ENCODE data around the gene PLXNB3. TPM values are rescaled to one million over a fixed set of nuclear protein-coding genes. Genes with fewer than 3 reads are reported as not detected.
A peak's percentile ranks its signal among the peaks of the same experiment; 100 is the strongest.
"Not testable (repeated sequence)": the region's sequence is repeated elsewhere in the genome, so short reads cannot be mapped to it uniquely, and the experiment has no call there.

The PLXNB3 gene
- total RNA-seq, 1 experiment from 2014 or later, result 14.3 TPM

GRCh38 chrX:153744210-153745066 lies 19.6 kb upstream of the PLXNB3 start:
- H3K27me3 ChIP-seq (ENCODE audit: control insufficient read depth, insufficient read depth, low read length), result no peaks in the 10 kb centered on the region
- TF ChIP-seq TCF7L2 (IDR thresholded peaks at IDR 0.05; ENCODE audit: low read depth, low read length) (no peak), POLR2AphosphoS5 (IDR thresholded peaks at IDR 0.05; ENCODE audit: low read depth, low read length) (no peak), REST (IDR thresholded peaks at IDR 0.05; ENCODE audit: insufficient read depth in 1 of 2, low read depth in 2 of 2, low read length in 1 of 2) (no peak), CTCF (IDR thresholded peaks at IDR 0.05) (no peak; the same call in 1 of the 2 replicates), SIN3A (IDR thresholded peaks at IDR 0.05; ENCODE audit: borderline replicate concordance, insufficient read depth, low read depth, low read length) (no peak)
- in situ Hi-C loops (cut with HindIII; ENCODE audit: low pct_unique_long_range_greater_than_20kb, low sequenced_read_pairs) (no loop called here), intact Hi-C loops (cut with micrococcal nuclease; ENCODE audit: unreplicated experiment) (no loop called here)
- no peaks in the 10 kb centered on the region for H3K4me1 ChIP-seq (ENCODE audit: control insufficient read depth, insufficient read depth, low read length)
- no peaks in the 10 kb centered on the region for H3K36me3 ChIP-seq (ENCODE audit: control insufficient read depth, insufficient read depth, low read length)
- POLR2A ChIA-PET, result interaction anchor here (0.6 kb wide), 1 partner anchor 11 kb away, joined by 3 read pairs; no protein-coding TSS in a partner anchor
- CTCF ChIA-PET, result no interaction called here
- no peak for ATAC-seq
- BruUV-seq (replicated peaks), result no TSS peak
- no peak for DNase-seq (ENCODE audit: low read depth, low spot score)
- H3K27ac ChIP-seq (ENCODE audit: low read length), result no peak overlapping the region
- H3K9me3 ChIP-seq (ENCODE audit: control insufficient read depth, insufficient read depth, low read depth, low read length), result no peaks in the 10 kb centered on the region
- no peak overlapping the region for H3K4me3 ChIP-seq (ENCODE audit: low read depth in 2 of 2, low read length in 2 of 2)

GRCh38 chrX:153745067-153745433 lies 19.0 kb upstream of the PLXNB3 start:
- intact Hi-C loops (cut with micrococcal nuclease; ENCODE audit: unreplicated experiment); H3K4me3 ChIP-seq (ENCODE audit: low read depth in 2 of 2, low read length in 2 of 2); ATAC-seq; H3K27ac ChIP-seq (ENCODE audit: low read length); H3K27me3 ChIP-seq (ENCODE audit: control insufficient read depth, insufficient read depth, low read length); H3K9me3 ChIP-seq (ENCODE audit: control insufficient read depth, insufficient read depth, low read depth, low read length); CTCF ChIA-PET; H3K4me1 ChIP-seq (ENCODE audit: control insufficient read depth, insufficient read depth, low read length); BruUV-seq (replicated peaks); DNase-seq (ENCODE audit: low read depth, low spot score); in situ Hi-C loops (cut with HindIII; ENCODE audit: low pct_unique_long_range_greater_than_20kb, low sequenced_read_pairs); H3K36me3 ChIP-seq (ENCODE audit: control insufficient read depth, insufficient read depth, low read length): not testable (repeated sequence)
- POLR2A ChIA-PET, result interaction anchor here (0.6 kb wide), 1 partner anchor 16 kb away, joined by 4 read pairs; no protein-coding TSS in a partner anchor

- intact Hi-C loops (cut with micrococcal nuclease; ENCODE audit: unreplicated experiment), result no loop called here
- no peak overlapping the region for H3K27ac ChIP-seq (ENCODE audit: low read length)
- ChIA-PET POLR2A (no interaction called here), CTCF (no interaction called here)
- H3K36me3 ChIP-seq (ENCODE audit: control insufficient read depth, insufficient read depth, low read length), result no peaks in the 10 kb centered on the region
- in situ Hi-C loops (cut with HindIII; ENCODE audit: low pct_unique_long_range_greater_than_20kb, low sequenced_read_pairs), result no loop called here
- TF ChIP-seq REST (IDR thresholded peaks at IDR 0.05; ENCODE audit: insufficient read depth in 1 of 2, low read depth in 2 of 2, low read length in 1 of 2), result no peak
- TF ChIP-seq TCF7L2 (IDR thresholded peaks at IDR 0.05; ENCODE audit: low read depth, low read length), result no peak
- TF ChIP-seq POLR2AphosphoS5 (IDR thresholded peaks at IDR 0.05; ENCODE audit: low read depth, low read length), result 0 out of 2 replicates have a peak, but pooled peaks have one; percentile 10
- DNase-seq (ENCODE audit: low read depth, low spot score) (no peak), ATAC-seq (no peak)
- BruUV-seq (replicated peaks), result no TSS peak
- no peaks in the 10 kb centered on the region for H3K9me3 ChIP-seq (ENCODE audit: control insufficient read depth, insufficient read depth, low read depth, low read length)
- H3K4me1 ChIP-seq (ENCODE audit: control insufficient read depth, insufficient read depth, low read length), result no peaks in the 10 kb centered on the region
- H3K27me3 ChIP-seq (ENCODE audit: control insufficient read depth, insufficient read depth, low read length), result no peaks in the 10 kb centered on the region
- no peak overlapping the region for H3K4me3 ChIP-seq (ENCODE audit: low read depth in 2 of 2, low read length in 2 of 2)
Observed at GRCh38 chrX:153746359-153746758, 17.7 kb upstream of the PLXNB3 start.

GRCh38 chrX:153746991-153747390 lies 17.1 kb upstream of the PLXNB3 start:
- in situ Hi-C loops (cut with HindIII; ENCODE audit: low pct_unique_long_range_greater_than_20kb, low sequenced_read_pairs); H3K4me3 ChIP-seq (ENCODE audit: low read depth in 2 of 2, low read length in 2 of 2); ATAC-seq; H3K9me3 ChIP-seq (ENCODE audit: control insufficient read depth, insufficient read depth, low read depth, low read length); BruUV-seq (replicated peaks); H3K36me3 ChIP-seq (ENCODE audit: control insufficient read depth, insufficient read depth, low read length); DNase-seq (ENCODE audit: low read depth, low spot score); CTCF ChIA-PET; H3K4me1 ChIP-seq (ENCODE audit: control insufficient read depth, insufficient read depth, low read length); intact Hi-C loops (cut with micrococcal nuclease; ENCODE audit: unreplicated experiment); H3K27ac ChIP-seq (ENCODE audit: low read length); H3K27me3 ChIP-seq (ENCODE audit: control insufficient read depth, insufficient read depth, low read length); POLR2A ChIA-PET: not testable (repeated sequence)
